ENCODE results near the gene NCAPH2. TPM values are rescaled to one million over a fixed set of nuclear protein-coding genes. Genes with fewer than 3 reads are reported as not detected.

The NCAPH2 gene
- total and polyA plus RNA-seq, 2 of the 13 experiments (the other 11 are each of a cell fraction or from before 2014, with no cell fraction given), result 28.1 to 64.4 TPM

DNA sequence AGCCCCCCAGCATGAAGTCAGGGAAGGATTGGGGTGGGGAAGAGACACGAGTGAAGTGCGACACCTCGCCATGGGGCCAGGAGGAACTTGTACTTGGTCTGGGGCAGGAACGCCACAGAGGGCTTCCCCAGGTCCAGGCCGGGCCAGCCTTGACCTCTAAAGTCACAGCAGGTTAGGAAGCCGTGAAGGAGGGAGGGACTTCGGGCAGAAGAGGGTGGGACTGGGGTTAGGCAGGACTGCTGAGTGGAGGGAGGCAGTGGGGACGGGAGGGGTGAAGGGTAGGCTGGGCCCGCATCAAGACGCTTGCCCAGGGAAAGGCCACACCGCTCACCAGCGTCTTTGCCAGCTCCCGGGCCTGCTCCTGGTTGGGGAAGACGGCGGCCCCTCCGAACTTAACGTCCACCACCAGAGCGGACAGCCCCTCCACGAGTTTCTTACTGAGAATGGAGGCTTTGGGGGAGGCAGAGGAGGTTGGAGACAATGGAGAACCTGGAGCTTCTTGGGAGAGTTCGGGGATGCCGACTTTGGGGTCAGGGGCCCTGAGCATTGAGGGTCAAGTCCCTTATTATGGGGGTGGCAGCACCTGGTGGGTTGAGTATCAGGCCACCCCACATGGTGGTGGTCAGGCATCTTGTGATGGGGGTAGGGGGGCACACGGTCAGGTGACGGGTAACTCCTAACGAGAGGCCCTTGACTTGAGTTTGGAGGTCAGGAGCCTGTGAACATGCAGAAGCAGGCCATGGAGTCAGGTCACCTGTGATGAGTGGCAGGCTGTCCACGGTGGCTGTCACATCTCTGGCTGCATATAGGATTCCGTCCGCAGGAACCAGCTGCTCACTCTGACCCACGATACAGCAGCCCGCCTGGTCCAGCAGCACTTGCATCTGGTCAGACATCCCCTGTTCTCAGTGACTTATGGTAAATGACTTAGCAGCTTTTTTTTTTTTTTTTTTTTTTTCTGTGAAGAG, 19.1 kb downstream of the NCAPH2 start (continued):
- TF ChIP-seq, protein P1, sequence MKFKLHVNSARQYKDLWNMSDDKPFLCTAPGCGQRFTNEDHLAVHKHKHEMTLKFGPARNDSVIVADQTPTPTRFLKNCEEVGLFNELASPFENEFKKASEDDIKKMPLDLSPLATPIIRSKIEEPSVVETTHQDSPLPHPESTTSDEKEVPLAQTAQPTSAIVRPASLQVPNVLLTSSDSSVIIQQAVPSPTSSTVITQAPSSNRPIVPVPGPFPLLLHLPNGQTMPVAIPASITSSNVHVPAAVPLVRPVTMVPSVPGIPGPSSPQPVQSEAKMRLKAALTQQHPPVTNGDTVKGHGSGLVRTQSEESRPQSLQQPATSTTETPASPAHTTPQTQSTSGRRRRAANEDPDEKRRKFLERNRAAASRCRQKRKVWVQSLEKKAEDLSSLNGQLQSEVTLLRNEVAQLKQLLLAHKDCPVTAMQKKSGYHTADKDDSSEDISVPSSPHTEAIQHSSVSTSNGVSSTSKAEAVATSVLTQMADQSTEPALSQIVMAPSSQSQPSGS (CRISPR knock-in tag; IDR thresholded peaks at IDR 0.05), result peak; percentile 52; the same call in 1 of the 2 replicates
- peak; percentile 64 for TF ChIP-seq ZFY (CRISPR knock-in tag; IDR thresholded peaks at IDR 0.05)
- 0 out of 2 replicates have a peak, but pooled peaks have one; percentile 28 for TF ChIP-seq PHF21A (CRISPR knock-in tag; IDR thresholded peaks at IDR 0.05)
- peak; percentile 49; the same call in 1 of the 2 replicates for TF ChIP-seq GATAD2A (CRISPR knock-in tag; IDR thresholded peaks at IDR 0.05)
- no peak for TF ChIP-seq SNAPC2 (CRISPR knock-in tag; IDR thresholded peaks at IDR 0.05)
- TF ChIP-seq ZNF343 (CRISPR knock-in tag; IDR thresholded peaks at IDR 0.05), result 0 out of 2 replicates have a peak, but pooled peaks have one; percentile 10
- no peak for TF ChIP-seq MAZ (IDR thresholded peaks at IDR 0.05; ENCODE audit: borderline replicate concordance, low read depth, low read length)
- 0 out of 2 replicates have a peak, but pooled peaks have one; percentile 1 for TF ChIP-seq MAZ (CRISPR knock-in tag; IDR thresholded peaks at IDR 0.05; ENCODE audit: low read depth)
- no peak for TF ChIP-seq ZNF550 (CRISPR knock-in tag; IDR thresholded peaks at IDR 0.05; ENCODE audit: borderline replicate concordance)
- TF ChIP-seq ZNF577 (CRISPR knock-in tag; IDR thresholded peaks at IDR 0.05; ENCODE audit: borderline replicate concordance, low read depth), result no peak
- no peak for TF ChIP-seq THYN1 (CRISPR knock-in tag; IDR thresholded peaks at IDR 0.05; ENCODE audit: borderline replicate concordance, low read depth)
- TF ChIP-seq, protein P2, sequence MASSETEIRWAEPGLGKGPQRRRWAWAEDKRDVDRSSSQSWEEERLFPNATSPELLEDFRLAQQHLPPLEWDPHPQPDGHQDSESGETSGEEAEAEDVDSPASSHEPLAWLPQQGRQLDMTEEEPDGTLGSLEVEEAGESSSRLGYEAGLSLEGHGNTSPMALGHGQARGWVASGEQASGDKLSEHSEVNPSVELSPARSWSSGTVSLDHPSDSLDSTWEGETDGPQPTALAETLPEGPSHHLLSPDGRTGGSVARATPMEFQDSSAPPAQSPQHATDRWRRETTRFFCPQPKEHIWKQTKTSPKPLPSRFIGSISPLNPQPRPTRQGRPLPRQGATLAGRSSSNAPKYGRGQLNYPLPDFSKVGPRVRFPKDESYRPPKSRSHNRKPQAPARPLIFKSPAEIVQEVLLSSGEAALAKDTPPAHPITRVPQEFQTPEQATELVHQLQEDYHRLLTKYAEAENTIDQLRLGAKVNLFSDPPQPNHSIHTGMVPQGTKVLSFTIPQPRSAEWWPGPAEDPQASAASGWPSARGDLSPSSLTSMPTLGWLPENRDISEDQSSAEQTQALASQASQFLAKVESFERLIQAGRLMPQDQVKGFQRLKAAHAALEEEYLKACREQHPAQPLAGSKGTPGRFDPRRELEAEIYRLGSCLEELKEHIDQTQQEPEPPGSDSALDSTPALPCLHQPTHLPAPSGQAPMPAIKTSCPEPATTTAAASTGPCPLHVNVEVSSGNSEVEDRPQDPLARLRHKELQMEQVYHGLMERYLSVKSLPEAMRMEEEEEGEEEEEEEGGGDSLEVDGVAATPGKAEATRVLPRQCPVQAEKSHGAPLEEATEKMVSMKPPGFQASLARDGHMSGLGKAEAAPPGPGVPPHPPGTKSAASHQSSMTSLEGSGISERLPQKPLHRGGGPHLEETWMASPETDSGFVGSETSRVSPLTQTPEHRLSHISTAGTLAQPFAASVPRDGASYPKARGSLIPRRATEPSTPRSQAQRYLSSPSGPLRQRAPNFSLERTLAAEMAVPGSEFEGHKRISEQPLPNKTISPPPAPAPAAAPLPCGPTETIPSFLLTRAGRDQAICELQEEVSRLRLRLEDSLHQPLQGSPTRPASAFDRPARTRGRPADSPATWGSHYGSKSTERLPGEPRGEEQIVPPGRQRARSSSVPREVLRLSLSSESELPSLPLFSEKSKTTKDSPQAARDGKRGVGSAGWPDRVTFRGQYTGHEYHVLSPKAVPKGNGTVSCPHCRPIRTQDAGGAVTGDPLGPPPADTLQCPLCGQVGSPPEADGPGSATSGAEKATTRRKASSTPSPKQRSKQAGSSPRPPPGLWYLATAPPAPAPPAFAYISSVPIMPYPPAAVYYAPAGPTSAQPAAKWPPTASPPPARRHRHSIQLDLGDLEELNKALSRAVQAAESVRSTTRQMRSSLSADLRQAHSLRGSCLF (CRISPR knock-in tag; IDR thresholded peaks at IDR 0.05; ENCODE audit: borderline replicate concordance), result no peak
- TF ChIP-seq ZNF839 (CRISPR knock-in tag; IDR thresholded peaks at IDR 0.05; ENCODE audit: borderline replicate concordance), result no peak
- no peak for TF ChIP-seq ZNF232 (CRISPR knock-in tag; IDR thresholded peaks at IDR 0.05; ENCODE audit: borderline replicate concordance)
- TF ChIP-seq, protein P3, sequence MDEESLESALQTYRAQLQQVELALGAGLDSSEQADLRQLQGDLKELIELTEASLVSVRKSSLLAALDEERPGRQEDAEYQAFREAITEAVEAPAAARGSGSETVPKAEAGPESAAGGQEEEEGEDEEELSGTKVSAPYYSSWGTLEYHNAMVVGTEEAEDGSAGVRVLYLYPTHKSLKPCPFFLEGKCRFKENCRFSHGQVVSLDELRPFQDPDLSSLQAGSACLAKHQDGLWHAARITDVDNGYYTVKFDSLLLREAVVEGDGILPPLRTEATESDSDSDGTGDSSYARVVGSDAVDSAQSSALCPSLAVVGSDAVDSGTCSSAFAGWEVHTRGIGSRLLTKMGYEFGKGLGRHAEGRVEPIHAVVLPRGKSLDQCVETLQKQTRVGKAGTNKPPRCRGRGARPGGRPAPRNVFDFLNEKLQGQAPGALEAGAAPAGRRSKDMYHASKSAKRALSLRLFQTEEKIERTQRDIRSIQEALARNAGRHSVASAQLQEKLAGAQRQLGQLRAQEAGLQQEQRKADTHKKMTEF (CRISPR knock-in tag; IDR thresholded peaks at IDR 0.05), result 0 out of 2 replicates have a peak, but pooled peaks have one; percentile 18
- peak in 1 of 2 experiments; percentile 80; a peak in 2 of 4 replicates for TF ChIP-seq NR2F1 (CRISPR knock-in tag; IDR thresholded peaks at IDR 0.05)
- TF ChIP-seq MEF2D (CRISPR knock-in tag; IDR thresholded peaks at IDR 0.05), result no peak; the same call in 1 of the 2 replicates
- TF ChIP-seq, protein P4, sequence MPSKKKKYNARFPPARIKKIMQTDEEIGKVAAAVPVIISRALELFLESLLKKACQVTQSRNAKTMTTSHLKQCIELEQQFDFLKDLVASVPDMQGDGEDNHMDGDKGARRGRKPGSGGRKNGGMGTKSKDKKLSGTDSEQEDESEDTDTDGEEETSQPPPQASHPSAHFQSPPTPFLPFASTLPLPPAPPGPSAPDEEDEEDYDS (CRISPR knock-in tag; IDR thresholded peaks at IDR 0.05), result peak; percentile 32; the same call in 1 of the 2 replicates
- TF ChIP-seq ELF3 (CRISPR knock-in tag; IDR thresholded peaks at IDR 0.05), result 0 out of 2 replicates have a peak, but pooled peaks have one; percentile 15
- peak; percentile 35; the same call in 1 of the 2 replicates for TF ChIP-seq SSRP1 (CRISPR knock-in tag; IDR thresholded peaks at IDR 0.05)

Data from HepG2 (cell line).